Superior temporal gyrus (tissue), 1 donor: ENCODE data around the gene SLC29A2.
"Not testable (repeated sequence)": the region's sequence is repeated elsewhere in the genome, so short reads cannot be mapped to it uniquely, and the experiment has no call there.

Experiments
- DNase-seq: peaks from one replicate; pipeline ENCODE4 v3.0.0-alpha.2; 2016; ENCODE audit errors: extremely low spot score

SLC29A2 gene

DNA sequence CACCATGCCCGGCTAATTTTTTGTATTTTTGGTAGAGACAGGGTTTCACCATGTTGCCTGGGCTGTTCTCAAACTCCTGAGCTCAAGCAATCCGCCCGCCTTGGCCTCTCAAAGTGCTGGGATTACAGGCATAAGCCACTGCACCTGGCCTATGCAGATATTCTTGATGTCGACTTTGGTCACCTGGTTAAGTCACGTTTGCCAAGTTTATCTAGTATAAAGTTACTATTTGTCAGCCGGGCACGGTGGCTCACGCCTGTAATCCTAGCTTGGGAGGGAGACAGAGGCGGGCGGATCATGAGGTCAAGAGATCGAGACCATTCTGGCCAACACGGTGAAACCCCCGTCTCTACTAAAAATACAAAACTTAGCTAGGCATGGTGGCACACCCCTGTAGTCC lies 12.8 kb upstream of the SLC29A2 start:
- not testable (repeated sequence) for DNase-seq

DNA sequence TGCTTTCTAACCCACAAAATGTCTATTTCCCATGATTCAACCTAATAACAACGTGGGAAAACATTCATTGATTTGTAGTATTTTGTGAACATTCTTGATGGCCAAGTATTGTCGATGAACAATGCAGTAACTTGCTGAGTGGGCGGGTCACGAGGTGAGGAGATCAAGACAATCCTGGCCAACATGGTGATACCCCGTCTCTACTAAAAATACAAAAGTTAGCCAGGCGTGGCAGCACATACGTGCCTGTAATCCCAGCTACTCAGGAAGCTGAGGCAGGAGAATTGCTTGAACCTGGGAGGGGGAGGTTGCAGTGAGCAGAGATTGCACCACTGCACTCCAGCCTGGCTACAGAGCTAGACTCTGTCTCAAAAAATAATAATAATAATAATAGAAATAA lies 8.7 kb upstream of the SLC29A2 start:
- not testable (repeated sequence) for DNase-seq

DNA sequence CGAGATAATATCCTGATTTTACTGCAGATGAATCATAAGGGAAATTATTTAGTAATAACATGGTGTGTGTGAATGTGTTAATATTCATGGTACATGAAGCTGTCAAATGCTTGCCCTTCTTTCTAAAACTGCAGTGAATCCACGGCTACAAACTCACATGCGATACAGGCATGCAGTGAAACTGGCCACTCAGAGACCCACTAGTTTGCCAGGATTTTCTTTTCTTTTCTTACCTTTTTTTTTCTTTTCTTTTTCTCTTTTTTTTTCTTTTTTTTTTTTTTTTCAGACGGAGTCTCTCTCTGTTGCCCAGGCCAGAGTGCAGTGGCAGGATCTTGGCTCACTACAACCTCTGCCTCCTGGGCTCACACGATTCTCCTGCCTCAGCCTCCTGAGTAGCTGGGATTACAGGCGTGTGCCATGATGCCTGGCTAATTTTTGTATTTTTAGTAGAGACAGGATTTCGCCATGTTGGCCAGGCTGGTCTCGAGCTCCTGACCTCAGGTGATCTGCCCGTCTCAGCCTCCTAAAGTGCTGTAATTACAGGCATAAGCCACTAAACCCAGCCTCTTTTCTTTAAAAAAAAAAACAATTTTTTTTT lies 2.2 kb upstream of the SLC29A2 start:
- DNase-seq = not testable (repeated sequence)

DNA sequence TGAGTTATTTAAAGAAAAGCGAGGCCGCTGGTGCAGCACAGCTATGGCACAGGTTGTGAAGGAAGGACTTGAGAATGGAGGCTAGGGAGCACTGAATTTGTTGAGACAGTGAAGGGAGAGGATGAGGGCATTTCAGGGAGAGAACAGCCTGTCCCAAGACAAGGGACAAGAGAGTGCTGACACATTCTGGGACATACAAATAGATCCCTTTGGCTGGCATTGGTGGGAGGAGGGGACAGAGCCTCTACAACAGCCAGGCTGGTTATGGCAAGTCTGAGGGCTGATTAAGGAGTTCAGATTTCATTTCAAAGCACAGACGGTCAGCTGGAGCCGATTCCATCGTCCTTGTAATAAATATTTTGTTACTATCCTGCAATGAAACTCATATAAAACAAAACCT lies 1.7 kb upstream of the SLC29A2 start:
- peak; percentile 35 for DNase-seq

DNA sequence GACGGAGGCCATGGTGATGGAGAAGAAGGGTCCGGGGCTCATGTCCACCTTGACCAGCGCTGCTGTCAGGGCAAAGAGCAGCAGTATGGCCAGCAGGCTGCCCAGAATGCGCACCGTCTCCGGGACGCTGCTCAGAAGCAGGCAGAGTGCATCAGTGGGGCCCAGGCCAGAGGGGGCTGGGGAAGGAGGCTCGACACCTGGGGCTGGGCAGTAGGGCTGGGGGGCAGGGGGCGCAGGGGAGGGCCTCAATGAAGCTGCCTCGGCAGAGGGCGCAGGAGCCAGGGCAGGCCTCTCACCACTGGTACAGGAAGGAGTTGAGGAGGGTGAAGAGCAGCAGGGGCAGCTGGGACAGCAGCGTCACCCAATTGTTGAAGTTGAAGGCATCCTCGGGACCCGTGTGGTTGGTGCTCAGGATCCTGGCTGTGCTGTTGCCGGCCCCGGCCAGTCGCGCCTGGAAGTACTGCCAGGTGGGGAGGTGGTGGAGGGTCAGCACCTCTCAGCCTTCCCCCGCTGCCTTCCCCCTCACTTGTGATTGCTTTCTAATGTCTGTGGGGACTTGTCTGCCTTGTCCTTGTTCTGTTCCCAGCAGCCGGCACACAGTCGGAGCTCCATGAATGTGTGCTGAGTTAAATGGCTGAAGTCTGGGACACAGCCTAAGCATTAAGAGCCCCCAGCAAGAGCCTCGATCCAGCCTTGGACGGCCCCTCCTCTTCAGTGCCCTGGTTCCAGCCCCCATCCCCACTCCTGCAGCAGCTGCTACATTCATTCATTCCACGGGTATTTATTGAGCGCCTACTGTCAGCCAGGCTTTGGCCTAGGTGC lies 2.3 kb downstream of the SLC29A2 start:
- no peak for DNase-seq

DNA sequence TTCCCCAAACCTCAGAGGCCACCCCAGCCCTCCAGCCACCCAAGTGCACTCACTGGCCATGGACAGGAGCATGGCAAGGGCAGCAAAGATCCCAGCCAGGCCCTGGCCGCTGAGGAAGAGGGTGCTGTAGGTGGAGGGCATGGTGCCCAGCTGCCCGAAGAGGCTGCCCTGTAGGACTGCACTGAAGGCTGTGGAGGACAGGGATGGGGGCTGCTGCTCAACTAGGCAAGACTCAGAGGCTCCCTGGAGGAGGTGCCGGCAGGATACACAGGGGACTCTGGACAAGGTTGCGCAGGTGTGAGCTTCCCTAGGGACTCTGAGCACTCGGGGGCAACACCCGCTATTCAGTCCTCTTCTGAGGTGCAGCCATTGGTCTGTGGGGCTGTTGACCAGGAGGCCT lies 3.1 kb downstream of the SLC29A2 start:
- no peak for DNase-seq

DNA sequence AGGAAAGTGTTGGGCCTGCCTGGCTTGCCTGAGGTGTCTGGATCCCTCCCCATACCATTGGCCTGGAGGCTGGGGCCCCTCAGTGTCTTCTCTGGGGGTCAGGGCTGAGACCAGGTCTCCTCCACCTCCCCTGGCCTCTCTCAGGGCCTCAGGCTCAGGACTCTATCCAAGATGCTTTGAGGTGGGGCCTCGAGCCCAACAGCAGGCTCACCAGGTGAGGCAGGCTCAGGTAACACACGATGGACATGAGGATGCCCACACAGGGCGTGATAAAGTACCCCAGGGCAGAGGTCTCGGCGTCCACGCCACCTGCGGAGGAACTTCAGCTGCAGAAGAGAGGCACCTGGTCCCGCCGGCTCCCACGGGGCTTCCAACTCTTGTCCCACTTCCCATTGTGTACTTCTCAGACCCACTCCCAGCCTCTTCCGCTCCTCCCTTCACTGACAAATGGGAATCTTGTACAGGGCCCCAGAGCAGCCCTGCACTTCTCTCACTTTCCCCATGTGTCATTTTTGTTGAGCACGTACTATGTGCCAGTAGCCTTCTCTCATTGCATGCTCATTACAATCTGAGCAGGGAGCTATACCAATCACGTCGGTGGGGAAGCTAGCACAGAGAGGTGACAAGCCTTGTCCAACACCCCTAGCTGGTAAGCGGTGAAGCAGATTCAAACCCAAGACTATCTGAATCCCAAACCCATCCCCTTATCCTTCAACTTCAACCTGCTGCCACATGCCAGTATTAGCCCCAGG lies 3.8 kb downstream of the SLC29A2 start:
- DNase-seq = no peak

DNA sequence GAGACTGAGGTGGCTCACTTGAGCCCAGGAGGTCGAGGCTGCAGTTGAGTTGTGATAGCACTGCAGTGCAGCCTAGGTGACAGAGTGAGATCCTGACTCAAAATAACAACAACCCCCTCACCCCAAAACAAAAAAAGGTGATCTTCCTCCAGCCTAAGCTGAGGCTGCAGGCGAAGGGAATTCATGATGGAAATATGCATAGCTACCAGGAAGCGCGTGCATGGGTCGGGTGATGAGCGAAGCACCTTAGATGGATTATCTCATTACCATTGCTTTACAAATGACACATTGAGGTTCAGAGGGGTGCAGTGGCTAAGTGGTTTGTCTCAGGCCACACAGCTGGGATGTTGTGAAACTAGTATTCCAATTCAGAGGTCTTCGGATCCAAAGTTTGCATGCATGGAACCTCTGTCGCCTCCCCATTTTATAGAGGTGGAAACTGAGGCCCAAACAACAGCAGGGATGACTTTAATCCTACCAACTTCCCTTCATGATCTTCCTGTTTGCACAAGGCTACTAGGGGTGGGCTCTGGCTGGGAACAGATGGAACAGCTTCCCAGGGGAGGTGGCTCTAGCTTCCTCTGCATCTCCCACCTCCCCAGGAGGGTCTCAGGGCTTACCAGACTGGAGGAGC lies 4.6 kb downstream of the SLC29A2 start:
- DNase-seq = no peak

DNA sequence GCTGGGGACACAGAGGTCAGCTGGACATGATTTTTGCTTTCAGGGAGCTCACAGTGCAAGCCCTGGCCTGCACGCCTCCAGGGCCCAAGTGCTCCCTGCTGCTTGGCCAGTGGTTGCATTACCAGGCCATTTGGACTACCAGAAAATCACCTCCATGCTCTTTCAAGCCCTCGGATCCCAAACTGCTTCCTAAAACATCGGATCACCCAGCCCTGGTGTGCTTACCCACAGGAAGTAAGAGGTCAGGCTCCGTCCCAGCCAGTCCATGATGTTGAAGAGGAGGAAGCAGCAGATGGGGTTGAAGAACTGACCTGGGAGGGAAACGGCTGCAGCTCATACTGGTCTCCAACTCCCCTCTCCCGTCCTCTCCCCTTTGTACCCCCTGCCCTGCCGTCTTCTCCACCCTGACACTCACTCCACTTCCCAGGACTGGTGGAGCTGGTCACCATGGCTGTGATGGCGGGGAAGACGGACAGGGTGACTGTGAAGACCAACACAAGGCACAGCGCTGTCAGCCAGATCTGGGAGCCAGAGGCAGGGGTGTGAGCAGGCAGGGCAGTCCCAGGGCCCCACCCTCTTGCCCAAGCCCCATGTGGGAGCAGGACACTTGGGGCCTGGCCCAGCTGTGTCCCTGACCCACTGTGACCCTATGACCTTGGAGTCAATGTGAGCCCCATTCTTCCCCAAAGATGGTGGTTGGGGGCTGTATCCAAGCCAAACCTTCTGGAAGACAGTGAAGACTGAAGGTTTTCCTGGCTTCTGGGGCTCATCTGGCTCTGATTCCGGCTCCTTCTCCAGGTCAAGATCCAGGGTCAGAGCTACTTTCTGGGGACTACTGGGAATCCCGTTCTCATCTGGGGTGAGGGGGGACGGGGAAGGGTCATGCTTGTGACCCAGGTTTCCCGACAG lies 5.6 kb downstream of the SLC29A2 start:
- DNase-seq = no peak

DNA sequence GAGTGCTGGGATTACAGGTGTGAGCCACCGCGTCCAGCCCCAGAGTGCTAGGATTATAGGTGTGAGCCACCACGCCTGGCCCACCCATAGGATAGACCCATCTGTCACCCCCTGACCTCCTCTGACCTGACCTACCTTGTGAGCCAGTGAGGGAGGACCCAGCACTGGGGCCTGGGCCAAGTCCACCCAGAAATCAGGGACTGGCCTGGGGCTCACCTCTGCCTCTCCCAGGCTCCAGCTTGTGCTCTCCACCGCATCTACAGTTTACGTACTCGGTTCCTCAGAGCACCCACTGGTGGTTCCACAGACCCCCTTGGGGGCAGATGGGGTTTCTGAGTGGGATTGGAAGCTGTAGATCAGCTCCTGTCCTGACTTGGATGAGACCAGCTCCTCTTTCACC lies 6.4 kb downstream of the SLC29A2 start:
- DNase-seq = no peak

DNA sequence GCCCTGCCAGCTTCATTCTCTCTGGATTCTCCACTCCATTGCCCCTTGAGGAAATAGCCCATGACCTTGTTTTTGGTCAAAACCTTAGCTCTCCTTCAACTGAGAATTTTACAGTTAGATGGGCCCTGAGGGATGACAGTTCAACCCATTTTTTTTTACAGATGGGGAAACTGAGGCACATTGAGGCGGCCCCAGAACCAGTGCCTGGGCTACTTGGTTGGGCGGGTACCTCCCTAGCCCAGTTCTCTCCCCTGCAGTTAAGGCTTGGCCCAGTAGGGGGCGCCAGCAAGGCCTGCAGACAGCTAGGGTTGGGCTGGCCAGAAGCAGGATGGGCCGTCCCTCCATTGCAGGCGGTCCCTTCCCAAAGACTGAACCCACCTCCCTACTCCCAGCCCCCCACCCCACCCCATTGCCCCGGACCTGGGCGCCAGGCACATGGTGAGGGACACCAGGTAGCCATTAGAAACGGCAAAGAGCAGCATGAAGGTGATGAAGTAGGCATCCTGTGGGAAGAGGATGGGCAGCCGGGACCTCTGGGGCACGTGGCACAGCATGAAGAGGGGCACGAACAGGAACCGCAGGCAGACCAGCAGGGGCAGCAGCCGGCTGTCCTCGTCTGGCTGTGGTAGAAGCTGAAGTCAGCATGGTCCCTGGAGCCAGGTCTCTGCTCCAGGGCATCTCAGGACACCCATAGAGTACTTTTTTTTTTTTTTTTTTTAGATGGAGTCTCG lies 7.6 kb downstream of the SLC29A2 start:
- no peak for DNase-seq

DNA sequence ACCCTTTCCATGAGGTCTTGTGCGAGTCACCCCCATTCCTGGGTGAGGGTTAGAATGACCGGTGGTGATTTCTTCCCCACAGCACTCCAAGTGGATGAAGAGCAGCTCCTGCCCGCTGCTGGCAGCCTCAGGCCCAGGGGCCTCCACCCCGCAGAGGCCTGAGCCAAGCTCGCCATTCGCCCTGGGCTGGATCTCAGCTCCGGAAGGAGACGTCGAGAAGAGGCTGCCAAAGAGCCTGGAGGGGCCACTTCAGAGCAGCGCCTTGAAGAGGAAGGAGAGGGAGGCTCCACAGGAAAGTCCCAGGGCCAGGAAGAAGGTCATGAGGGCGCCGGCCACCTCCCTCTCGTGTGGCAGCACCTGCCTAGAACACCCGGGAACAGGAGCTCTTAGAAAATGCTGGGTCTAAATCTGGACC lies 8.4 kb downstream of the SLC29A2 start:
- DNase-seq = no peak

DNA sequence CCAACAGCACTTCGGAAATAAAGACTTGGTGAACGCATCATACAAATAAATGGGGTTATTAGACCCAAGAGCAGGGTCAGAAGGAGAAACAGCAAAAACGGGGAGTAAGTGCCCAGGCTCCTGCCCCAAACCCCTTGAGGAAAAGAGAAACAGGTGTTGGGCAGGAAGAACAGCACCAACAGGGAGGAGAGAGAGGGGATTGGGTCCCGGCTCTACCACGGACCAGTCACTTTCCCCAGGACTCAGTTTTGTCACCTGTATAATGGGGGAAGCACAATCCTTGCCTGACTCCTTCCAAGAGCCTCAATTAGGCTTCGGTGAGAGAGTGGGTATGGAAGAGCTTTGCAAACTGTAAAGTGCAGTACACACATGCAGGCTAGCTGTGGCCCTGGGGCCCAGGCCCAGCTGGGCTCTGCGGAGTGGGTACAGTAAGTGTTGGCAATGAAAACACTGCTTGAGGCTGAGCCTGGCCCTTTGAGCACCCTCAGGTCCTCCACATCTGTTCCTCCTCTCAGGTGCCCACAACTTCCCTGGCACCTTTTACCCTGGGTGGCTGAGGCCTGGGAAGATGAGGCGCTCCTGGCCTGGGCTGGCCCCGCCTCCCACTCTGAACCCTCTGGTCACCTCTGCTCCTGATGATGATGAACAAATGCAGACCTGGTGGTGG lies 8.9 kb downstream of the SLC29A2 start:
- no peak for DNase-seq

DNA sequence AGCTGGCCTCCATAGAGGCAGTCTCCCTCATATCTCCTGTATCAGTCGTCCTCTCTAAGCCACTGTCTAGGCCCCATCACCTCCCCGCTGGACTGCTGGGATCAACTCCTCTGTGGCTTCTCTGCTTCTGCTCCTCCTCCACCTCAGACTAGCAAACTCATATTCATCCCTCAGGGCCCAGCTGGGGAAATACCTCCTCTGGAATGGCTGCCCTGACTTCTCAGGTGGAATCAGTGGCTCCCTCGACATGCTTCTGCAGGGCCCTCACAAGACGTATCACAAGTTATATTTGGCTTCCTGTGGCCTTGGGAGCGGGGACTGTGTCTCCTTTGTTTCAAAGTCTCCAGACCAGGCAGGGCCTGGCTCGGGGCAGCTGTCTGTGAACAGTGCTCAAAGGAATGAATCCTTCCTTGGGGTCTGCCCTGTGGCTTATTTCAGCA lies 10.0 kb downstream of the SLC29A2 start:
- DNase-seq = no peak

DNA sequence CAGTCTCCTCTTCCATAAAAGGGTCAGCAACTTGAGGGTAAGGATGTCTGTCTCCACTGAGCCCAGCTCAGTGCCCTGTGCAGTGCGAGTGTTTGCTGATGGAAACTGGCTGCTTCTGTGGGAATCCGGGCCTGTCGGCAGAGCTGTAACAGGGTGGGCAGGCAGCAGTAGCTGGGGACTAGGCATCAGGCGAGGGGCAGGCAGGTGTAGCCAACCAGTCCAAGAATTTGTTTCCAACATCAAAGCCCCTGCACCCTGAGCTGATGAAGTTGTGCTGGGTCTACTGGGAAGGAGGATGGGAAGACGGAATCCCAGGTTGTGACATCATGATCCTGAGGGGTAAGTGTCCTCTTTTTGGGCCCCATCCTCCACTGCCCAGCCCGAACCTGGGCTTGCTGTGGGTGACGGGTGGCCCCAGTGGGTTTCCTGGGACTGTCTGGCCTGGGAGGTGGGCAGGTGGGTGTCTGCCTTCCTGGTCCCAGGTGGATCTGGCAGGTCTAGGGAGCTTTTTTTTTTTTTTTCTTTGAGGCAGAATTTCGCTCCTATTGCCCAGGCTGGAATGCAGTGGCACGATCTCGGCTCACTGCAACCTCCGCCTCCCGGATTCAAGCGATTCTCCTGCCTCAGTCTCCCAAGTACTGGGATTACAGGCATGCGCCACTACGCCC lies 11.0 kb downstream of the SLC29A2 start:
- no peak for DNase-seq

DNA sequence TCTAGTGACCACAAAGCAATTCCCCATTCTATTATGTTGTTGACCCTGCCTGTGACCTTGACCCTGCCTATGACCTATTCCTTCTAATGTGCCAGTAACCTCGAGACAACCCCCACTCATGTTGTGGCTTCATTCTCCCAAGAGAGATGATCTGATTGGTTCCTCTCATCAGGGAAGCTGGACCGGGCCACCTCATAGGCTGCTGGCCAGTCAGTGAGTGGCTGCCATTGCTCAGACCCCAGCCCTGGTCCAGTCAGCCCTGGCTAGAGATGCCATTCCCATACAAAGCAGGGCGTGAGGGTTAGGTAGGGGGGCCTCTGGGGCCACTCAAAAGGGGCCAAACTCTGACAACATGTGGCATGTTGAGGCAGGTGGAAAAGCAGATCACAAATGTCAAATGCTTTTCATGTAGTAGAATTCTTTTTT lies 11.9 kb downstream of the SLC29A2 start:
- DNase-seq = no peak

DNA sequence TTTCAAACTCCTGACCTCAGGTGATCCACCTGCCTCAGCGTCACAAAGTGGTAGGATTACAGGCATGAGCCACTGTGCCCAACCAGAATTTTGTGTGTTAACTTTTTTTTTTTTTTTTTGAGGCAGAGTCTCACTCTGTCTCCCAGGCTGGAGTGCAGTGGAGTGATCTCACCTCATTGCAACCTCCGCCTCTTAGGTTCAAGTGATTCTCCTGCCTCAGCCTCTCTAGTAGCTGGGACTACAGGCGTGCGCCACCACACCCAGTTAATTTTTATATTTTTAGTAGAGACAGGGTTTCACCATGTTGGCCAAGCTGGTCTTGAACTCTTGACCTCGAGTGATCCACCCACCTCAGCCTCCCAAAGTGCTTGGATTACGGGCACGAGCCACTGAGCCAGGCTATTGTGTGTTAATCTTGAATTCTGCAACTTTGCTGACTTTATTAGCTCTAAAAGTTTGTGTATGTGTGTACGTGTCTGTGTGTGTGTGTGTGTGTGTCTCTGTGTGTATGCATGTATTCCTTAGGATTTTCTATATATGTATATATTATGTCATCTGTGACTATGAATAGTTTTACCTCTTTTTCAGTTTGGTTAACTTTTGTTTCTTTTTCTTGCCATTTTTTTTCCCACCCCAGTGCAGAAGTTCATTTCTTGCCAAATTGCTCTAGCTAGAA lies 20.9 kb downstream of the SLC29A2 start:
- peak; percentile 27 for DNase-seq

DNA sequence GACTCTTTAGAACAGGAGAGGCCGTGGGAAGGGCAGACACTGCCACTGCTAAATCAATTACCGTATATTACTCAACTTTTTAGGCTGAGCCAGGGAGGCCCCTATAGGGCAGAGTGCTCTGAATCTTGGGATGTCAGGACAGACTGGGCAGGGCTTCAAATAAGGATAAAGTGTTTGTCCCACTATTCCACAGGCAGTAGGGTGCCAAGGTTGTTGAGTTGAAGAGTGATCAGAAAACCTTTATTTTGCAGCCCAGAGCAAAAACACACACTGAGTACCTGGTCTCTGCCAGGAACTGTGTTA lies 22.5 kb downstream of the SLC29A2 start:
- DNase-seq = no peak
